Esophagus muscularis mucosa (tissue), 4 donors: ENCODE data around the gene PTPRN2. TPM values are rescaled to one million over a fixed set of nuclear protein-coding genes. Genes with fewer than 3 reads are reported as not detected.

Source experiments
- DNase-seq: peaks from one replicate; pipeline ENCODE4 v3.0.0-alpha.2; 2017; ENCODE audit errors: extremely low spot score
- H3K27ac ChIP-seq, 4 donors: fragments of 200-600 bp; sonication (generic); replicated peaks in 1 of 4; 1 replicate in 3 of 4; 2 replicates in 1 of 4; pipeline ENCODE4 v1.5.1; 2016 to 2019; ENCODE audit warnings: mild to moderate bottlenecking in 1 of 4
- H3K27me3 ChIP-seq, 4 donors: fragments of 200-600 bp; sonication (generic); one replicate each; pipeline versions ENCODE4 v1.5.1 to v1.6.0; 2016 to 2019
- H3K36me3 ChIP-seq, 4 donors: fragments of 200-600 bp; sonication (generic); one replicate each; pipeline ENCODE4 v1.5.1; 2016 to 2019
- H3K4me1 ChIP-seq, 4 donors: fragments of 200-600 bp; sonication (generic); one replicate each; pipeline ENCODE4 v1.5.1; 2016 to 2019
- H3K4me3 ChIP-seq, 4 donors: fragments of 200-600 bp; sonication (generic); 1 replicate in 2 of 4; 2 replicates in 2 of 4; pipeline ENCODE4 v1.5.1; 2016 to 2019; ENCODE audit warnings: mild to moderate bottlenecking in 4 of 4, moderate library complexity in 1 of 4
- H3K9me3 ChIP-seq, 4 donors: fragments of 200-600 bp; sonication (generic); 1 replicate in 3 of 4; 2 replicates in 1 of 4; pipeline ENCODE4 v1.5.1; 2016 to 2019
- EP300 ChIP-seq: sonication (generic); formaldehyde crosslinking; IDR thresholded peaks from one replicate; pipeline ENCODE4 v1.6.1; 2017; ENCODE audit warnings: antibody characterized with exemption
- POLR2A ChIP-seq: fragments of 450-650 bp; IDR thresholded peaks from one replicate; pipeline ENCODE4 v1.6.1; 2017; ENCODE audit warnings: antibody characterized with exemption, moderate library complexity, mild to moderate bottlenecking, low read depth
- POLR2AphosphoS5 ChIP-seq, 2 donors: sonication (generic); formaldehyde crosslinking; IDR thresholded peaks; one replicate each; pipeline ENCODE4 v1.6.1; 2017; ENCODE audit warnings: antibody characterized with exemption in 2 of 2
- WGBS: methylation state at CpG from one replicate; pipeline ENCODE4 v1.1.5; 2018; 5-methylcytosine and 5-hydroxymethylcytosine counted together
- intact Hi-C: fragments of 100-400 bp; cut with DNase I; formaldehyde crosslinking; loops from one replicate; pipeline ENCODE4 v1.15.1; 2023
- total RNA-seq, 4 donors: library from RNA; depleted of rRNA; stranded (reverse); fragments of >200 nt; gene quantifications; one replicate each; pipeline versions ENCODE4 v1.1.0 to v1.2.1, GENCODE V29; 2016
- TF ChIP-seq, protein P1 (sequence below), 3 experiments: fragments of 200-600 bp in 2 of 3; fragments of 450-650 bp in 1 of 3; sonication (generic) in 2 of 3; IDR thresholded peaks; one replicate each; pipeline ENCODE4 v1.5.1; 2017 to 2019; ENCODE audit warnings: antibody characterized with exemption in 3 of 3, mild to moderate bottlenecking in 2 of 3, moderate library complexity in 1 of 3

The PTPRN2 gene
- total RNA-seq, 4 donors from 2014 or later, result 2.1 to 3.1 (median 3.1) TPM

DNA sequence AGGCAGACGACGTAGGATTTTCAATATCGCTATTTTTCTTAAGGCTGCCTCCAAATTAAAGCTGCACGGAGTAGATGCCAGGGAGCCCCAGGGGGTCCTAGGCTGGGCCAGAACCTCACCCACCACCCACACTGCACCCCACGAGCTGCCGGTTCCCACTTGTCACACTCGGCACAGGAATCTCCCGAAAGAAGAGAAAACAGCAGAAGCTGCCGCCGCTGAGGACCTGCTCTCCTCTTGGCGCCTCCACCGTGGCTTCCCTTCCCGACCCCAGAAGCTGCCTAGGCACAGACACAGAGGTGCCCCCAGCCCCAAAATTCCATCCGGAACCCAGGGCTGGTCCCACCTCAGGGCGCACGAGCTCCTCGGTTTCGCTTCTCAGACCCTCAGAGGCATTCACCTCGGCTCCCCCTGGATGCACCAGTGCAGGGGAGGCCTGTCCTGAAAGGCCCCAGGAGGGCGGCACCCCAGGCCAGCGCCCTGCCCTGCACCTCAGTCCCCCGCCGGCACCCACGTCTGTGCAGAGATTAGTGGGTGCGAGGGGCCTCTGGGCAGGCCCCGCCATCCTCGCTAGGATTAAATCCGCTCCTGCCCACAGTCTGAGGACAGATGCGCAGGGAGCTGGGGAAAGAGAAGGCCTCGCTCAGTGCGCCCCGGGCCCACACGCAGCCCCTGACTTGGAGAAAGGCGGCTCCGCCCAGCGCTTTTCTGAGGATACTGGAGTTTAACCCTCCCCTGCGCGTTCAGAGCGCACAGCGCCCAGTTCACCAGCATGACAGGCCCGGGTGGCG is 99.2 kb downstream of the PTPRN2 start:
- Histone ChIP-seq H3K9me3 (no peaks in the 10 kb centered on the region), H3K27ac (no peak overlapping the region), H3K27me3 (peaks cover 0 to 54% (median 0%) of the 10 kb centered on the region in 4 donors), H3K36me3 (no peaks in the 10 kb centered on the region), H3K4me1 (no peaks in the 10 kb centered on the region), H3K4me3 (no peak overlapping the region)
- TF ChIP-seq, protein P1, sequence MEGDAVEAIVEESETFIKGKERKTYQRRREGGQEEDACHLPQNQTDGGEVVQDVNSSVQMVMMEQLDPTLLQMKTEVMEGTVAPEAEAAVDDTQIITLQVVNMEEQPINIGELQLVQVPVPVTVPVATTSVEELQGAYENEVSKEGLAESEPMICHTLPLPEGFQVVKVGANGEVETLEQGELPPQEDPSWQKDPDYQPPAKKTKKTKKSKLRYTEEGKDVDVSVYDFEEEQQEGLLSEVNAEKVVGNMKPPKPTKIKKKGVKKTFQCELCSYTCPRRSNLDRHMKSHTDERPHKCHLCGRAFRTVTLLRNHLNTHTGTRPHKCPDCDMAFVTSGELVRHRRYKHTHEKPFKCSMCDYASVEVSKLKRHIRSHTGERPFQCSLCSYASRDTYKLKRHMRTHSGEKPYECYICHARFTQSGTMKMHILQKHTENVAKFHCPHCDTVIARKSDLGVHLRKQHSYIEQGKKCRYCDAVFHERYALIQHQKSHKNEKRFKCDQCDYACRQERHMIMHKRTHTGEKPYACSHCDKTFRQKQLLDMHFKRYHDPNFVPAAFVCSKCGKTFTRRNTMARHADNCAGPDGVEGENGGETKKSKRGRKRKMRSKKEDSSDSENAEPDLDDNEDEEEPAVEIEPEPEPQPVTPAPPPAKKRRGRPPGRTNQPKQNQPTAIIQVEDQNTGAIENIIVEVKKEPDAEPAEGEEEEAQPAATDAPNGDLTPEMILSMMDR (IDR thresholded peaks at IDR 0.05), result no peak
- no peak for TF ChIP-seq POLR2AphosphoS5 (IDR thresholded peaks at IDR 0.05)
- no peak for TF ChIP-seq EP300
- no peak for TF ChIP-seq POLR2A
- intact Hi-C loops, result no loop called here
- WGBS, result 83% methylated on average over 31 of the region's 42 CpGs
- DNase-seq, result no peak

DNA sequence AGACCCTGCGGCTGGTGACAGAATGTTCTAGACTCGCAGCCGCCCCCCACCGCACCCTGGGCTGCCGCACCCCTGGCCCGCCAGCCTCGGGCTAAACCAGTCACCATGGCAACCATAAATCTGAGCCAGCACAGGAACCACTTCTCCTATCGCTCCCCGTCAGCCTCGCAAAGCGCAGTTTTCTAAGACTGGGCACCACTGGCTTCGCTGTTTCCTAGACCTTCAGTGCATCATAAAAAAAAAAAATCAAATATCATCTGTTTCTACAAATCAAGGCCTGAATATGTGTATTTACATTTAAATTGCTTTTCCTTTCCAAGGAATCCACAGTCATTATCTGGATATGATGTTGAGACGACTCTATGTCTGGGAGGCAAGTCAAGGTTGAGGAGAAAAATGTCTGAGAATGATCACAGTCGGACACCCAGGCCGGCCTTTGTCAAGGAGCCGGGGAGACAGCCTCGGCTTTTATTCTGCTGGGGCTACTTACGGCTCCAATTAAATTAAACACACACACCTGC is 99.9 kb downstream of the PTPRN2 start:
- peaks cover 0 to 52% (median 0%) of the 10 kb centered on the region in 4 donors for H3K27me3 ChIP-seq
- whole genome bisulfite sequencing, result 71% methylated on average over 18 of the region's 18 CpGs

DNA sequence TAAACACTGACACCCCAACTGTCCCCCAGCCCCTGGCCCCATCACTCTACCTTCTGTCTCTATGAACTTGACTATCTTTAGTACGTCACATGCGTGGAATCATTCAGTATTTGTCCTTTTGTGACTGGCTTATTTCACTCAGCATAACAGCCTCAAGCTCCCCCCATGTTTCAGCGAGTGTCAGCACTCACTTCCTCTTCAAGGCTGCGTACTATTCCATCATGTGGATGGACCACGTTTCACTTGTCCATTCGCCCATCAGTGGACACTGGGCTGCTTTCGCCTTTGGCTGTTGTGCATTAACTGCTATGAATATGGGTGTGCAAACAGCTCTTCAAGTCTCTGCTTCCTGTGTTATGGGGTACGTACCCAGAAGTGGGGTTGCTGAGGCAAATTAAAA is 100.7 kb downstream of the PTPRN2 start:
- peaks cover 0 to 44% (median 0%) of the 10 kb centered on the region in 4 donors for H3K27me3 ChIP-seq
- intact Hi-C loops, result no loop called here
- DNase-seq, result no peak
- H3K36me3 ChIP-seq, result no peaks in the 10 kb centered on the region
- TF ChIP-seq POLR2A (no peak), EP300 (no peak), POLR2AphosphoS5 (IDR thresholded peaks at IDR 0.05) (no peak)
- TF ChIP-seq, protein P1 (IDR thresholded peaks at IDR 0.05), result no peak
- H3K4me3 ChIP-seq, result no peak overlapping the region
- WGBS, result 94% methylated on average over 8 of the region's 8 CpGs
- no peak overlapping the region for H3K27ac ChIP-seq
- H3K4me1 ChIP-seq, result no peaks in the 10 kb centered on the region
- no peaks in the 10 kb centered on the region for H3K9me3 ChIP-seq

More for the DNA sequence above, 99.9 kb downstream of the PTPRN2 start:
- H3K4me3 ChIP-seq, result no peak overlapping the region
- H3K27ac ChIP-seq, result no peak overlapping the region
- TF ChIP-seq POLR2AphosphoS5 (IDR thresholded peaks at IDR 0.05) (no peak), POLR2A (no peak), EP300 (no peak)
- TF ChIP-seq, protein P1 (IDR thresholded peaks at IDR 0.05), result no peak
- intact Hi-C loops, result no loop called here
- H3K9me3 ChIP-seq, result no peaks in the 10 kb centered on the region
- no peaks in the 10 kb centered on the region for H3K36me3 ChIP-seq
- DNase-seq, result no peak
- no peaks in the 10 kb centered on the region for H3K4me1 ChIP-seq

DNA sequence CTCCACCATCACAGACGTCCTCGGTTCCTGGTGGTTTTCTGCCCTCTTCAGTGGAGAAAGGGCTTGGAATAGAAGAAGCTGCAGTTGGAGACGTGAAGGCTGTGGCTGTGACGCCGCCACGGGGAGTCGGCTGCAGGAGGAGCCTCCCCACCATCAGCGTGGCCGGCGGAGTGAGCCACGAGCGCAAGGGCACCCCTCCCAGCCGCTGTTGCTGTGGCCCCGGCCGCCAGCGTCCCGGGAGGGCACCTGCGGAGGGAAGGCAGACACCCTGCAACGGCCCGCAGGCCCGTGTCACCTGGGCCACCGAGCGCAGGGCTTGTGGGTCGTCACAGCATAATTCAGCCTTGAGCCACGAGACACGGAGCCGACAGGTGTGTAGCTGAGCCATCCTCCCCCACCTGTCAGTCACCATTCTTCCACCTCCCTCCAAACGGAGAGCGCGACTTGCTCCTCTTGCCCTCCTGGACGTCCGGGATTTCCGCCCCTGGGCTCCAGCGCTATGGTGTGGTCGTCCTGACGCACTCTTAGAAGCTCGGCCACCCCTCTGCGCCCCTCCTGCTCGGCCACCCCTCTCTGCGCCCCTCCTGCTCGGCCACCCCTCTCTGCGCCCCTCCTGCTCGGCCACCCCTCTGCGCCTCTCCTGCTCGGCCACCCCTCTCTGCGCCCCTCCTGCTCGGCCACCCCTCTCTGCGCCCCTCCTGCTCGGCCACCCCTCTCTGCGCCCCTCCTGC is 102.7 kb downstream of the PTPRN2 start:
- Histone ChIP-seq H3K4me1 (no peaks in the 10 kb centered on the region), H3K27ac (no peak overlapping the region), H3K4me3 (no peak overlapping the region), H3K9me3 (peaks cover 0 to 10% (median 0%) of the 10 kb centered on the region in 4 donors), H3K36me3 (no peaks in the 10 kb centered on the region), H3K27me3 (peaks cover 0 to 26% (median 0%) of the 10 kb centered on the region in 4 donors)
- TF ChIP-seq POLR2AphosphoS5 (IDR thresholded peaks at IDR 0.05) (no peak), EP300 (no peak)
- 91% methylated on average over 46 of the region's 50 CpGs for WGBS
- no peak for DNase-seq
- intact Hi-C loops, result no loop called here

DNA sequence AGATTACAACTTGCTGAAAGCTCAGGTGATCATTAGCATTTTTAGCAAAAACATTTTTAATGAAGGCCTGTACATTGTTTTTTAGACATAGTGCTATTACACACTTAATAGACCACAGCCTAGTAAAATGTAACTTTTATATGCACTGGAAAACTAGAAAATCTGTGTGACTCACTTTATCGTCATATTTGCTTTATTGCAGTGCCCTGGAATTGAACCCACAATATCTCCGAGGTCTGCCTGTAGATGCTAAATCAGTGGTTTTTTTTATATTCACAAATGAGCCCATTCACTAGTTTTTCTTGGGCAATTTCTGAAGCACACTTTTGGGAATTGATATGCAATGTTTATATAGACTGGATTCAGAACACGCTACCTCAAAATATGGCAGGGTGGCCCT is 105.1 kb downstream of the PTPRN2 start:
- Histone ChIP-seq H3K4me1 (no peaks in the 10 kb centered on the region), H3K27ac (no peak overlapping the region), H3K4me3 (no peak overlapping the region), H3K36me3 (no peaks in the 10 kb centered on the region), H3K9me3 (peaks cover 0 to 10% (median 0%) of the 10 kb centered on the region in 4 donors), H3K27me3 (peaks cover 0 to 1% (median 0%) of the 10 kb centered on the region in 4 donors)
- TF ChIP-seq EP300, result no peak
- no peak for TF ChIP-seq POLR2A
- TF ChIP-seq, protein P1 (IDR thresholded peaks at IDR 0.05), result no peak
- no peak for TF ChIP-seq POLR2AphosphoS5 (IDR thresholded peaks at IDR 0.05)
- 94% methylated on average over 3 of the region's 3 CpGs for WGBS
- intact Hi-C loops, result no loop called here
- no peak for DNase-seq
